GM12872 (cell line): ENCODE results near the gene CCDC78.

Experiments used
- TF ChIP-seq, protein P1 (sequence below): IDR thresholded peaks from 3 replicates; pipeline ENCODE4 v1.5.1; 2011; ENCODE audit warnings: low read depth, mild to moderate bottlenecking, low read length, moderate library complexity; ENCODE audit not compliant: insufficient read depth

CCDC78 gene

DNA sequence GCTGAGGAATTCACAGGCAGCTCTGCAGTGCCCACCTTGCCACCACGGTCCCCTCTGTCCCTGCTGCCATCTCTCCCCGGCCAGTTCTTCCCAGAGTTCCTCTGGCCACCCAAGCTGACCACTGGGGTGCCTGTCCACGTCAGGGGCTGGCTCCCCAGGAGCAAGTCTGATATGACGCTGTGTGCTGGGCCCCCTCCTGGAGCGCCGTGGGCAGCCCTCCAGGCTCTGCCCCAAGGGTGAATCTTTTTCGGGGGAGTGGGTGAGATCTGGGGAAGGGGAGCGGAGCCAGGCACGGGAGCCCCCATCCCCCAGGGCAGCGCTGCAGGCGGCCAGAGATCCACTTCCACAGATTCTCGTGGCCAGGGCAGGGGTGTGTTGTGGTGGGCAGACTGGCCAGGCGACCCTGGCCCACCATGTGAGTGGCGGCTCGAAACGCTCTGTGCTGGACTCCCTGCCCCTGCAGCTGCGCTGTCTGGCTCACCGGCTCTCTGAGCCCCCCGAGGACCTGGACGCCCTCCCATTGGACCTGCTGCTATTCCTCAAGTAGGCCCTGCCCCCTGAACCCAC is 38.0 kb upstream of the CCDC78 start:
- TF ChIP-seq, protein P1, sequence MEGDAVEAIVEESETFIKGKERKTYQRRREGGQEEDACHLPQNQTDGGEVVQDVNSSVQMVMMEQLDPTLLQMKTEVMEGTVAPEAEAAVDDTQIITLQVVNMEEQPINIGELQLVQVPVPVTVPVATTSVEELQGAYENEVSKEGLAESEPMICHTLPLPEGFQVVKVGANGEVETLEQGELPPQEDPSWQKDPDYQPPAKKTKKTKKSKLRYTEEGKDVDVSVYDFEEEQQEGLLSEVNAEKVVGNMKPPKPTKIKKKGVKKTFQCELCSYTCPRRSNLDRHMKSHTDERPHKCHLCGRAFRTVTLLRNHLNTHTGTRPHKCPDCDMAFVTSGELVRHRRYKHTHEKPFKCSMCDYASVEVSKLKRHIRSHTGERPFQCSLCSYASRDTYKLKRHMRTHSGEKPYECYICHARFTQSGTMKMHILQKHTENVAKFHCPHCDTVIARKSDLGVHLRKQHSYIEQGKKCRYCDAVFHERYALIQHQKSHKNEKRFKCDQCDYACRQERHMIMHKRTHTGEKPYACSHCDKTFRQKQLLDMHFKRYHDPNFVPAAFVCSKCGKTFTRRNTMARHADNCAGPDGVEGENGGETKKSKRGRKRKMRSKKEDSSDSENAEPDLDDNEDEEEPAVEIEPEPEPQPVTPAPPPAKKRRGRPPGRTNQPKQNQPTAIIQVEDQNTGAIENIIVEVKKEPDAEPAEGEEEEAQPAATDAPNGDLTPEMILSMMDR = no peak

GRCh38 chr16:763369-764183 is 37.3 kb upstream of the CCDC78 start:
- TF ChIP-seq, protein P1 = no peak

GRCh38 chr16:762595-763268 is 36.5 kb upstream of the CCDC78 start:
- TF ChIP-seq, protein P1 = no peak

DNA sequence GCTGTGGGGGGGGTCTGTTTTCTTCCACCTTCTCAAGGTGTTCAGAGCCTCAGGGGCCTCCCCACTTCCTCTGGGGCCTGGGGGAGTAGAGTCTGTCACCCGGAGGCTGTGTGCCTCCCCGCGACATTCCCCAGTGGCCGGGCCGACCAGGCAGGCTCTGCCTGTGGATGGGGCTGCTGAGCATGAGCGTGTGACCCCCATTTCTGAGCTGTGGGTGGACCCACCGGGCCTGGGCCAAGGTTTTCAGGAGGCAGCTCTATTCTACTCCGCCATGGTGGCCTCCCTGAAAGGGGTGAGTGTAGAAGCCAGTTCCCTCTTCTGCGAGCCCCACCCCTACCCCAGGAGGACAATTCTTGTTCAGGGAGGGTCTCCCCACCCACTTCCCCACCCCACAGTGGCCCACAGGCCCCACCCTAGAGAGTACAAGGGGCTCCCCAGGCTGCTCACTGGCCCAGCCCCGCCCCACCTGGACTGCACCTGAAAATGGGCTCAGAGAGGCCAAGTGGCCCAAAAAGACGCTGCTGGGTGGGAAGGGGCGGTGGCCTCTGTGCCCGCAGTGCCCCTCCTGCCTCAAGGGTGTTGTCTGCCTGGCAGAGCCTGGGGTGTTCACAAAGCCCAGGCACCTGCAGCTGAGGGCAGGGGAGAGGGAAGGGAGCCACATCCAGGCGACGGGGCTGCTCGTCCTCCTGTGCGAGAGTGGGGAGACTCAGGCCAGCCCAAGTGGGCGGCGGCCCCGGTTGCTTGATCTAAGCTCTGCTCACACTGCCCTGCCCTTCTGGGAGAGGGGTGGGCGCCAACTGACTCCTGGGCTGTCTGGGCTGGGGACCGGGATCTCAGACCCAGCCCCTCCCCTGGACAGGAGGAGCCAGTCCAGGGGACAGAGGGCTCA is 35.6 kb upstream of the CCDC78 start:
- TF ChIP-seq, protein P1 = no peak

DNA sequence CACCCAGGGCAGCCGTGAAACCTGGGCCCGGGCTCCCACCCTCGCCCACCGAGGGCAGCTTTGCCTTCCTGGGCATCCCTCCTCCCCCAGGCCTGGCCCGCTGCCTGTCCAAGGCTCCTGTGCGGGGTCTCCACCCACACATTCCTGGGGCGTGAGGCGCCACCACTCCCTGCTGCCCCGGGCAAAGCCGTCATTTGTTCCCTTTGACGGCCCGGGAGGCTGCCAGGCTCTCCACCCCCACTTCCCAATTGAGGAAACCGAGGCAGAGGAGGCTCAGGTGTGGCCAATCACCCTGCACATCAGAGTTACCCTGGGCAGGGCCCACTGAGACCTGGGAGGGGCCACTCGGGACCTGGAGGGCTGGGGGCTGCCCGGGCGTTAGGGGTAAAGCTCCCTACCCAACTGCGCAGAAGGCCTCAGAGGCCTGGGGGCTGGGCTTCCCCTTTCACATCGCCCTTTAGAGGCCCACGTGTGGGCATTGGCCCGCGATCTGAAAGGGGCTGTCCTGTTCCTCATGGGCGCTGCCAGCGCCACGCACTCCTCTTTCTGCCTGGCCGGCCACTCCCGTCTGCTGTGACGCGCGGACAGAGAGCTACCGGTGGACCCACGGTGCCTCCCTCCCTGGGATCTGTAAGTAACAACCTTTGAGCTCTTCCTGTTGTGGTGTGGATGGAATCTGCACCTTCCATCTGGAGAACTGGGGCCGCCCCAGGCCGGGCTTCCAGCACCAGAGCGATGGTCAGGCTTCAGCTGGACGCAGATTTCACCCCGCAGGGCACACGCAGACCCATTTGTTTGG is 34.5 kb upstream of the CCDC78 start, which contains the start of gene MSLN:
MSLN (plus strand) TSS at position 190 of the 799 bp plus-strand sequence. CDS start 1,947 bp downstream, outside the sequence.
- TF ChIP-seq, protein P1 = no peak

DNA sequence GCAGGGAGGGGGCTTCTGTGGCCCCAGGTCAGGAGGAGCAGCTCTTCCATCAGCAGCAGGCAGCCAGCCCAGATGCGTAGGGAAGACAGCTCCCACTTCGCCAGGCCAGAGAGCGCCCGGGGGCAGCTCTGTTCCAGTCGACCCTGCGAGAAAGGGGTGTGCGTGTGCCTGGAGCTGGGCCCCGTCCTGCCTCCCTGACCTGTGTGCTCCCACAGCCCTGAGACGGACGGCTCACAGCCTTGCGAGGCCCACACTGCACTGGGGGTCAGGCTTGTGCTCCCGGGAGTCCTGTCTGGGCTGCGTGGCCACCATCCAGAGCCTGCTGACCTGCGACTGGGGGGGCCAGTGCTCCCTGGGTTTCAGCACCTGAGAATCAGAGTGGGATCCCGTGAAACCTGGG is 33.8 kb upstream of the CCDC78 start:
- TF ChIP-seq, protein P1 = no peak
